ENCODE data around the gene CLN5. TPM values are rescaled to one million over a fixed set of nuclear protein-coding genes. Genes with fewer than 3 reads are reported as not detected.

The CLN5 gene
- total and polyA plus RNA-seq, 10 of the 15 experiments (the other 5 are each of a cell fraction or from before 2014, with no cell fraction given): 11.2 to 22.2 (median 13.1) TPM

DNA sequence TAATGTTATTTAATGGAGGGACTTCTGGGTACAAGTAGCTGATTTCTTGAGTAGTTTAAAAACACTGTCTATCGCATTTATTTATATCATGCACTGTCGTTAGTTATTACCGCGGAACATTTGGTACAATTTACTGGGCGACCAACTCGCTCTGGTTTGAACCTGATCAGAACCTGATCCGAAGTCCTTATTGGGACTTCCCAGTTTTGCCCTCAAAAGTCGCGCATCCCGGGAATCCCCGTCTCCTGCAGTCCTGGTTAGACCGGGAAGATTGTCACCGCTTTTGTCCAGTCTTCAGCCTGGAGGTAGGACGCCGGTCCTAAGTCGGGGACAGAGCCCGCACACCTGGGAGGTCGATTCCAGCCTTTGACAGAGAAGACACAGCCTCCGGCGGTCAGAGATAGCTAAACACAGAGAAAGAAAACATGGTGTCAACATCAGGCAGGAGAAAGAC lies 694 bp downstream of the CLN5 start (continued):
- TF ChIP-seq, protein P1, sequence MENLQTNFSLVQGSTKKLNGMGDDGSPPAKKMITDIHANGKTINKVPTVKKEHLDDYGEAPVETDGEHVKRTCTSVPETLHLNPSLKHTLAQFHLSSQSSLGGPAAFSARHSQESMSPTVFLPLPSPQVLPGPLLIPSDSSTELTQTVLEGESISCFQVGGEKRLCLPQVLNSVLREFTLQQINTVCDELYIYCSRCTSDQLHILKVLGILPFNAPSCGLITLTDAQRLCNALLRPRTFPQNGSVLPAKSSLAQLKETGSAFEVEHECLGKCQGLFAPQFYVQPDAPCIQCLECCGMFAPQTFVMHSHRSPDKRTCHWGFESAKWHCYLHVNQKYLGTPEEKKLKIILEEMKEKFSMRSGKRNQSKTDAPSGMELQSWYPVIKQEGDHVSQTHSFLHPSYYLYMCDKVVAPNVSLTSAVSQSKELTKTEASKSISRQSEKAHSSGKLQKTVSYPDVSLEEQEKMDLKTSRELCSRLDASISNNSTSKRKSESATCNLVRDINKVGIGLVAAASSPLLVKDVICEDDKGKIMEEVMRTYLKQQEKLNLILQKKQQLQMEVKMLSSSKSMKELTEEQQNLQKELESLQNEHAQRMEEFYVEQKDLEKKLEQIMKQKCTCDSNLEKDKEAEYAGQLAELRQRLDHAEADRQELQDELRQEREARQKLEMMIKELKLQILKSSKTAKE (IDR thresholded peaks at IDR 0.05; ENCODE audit: low read depth, poor library complexity, severe bottlenecking): no peak
- TF ChIP-seq RCOR1 (conservative IDR thresholded peaks at IDR 0.05; ENCODE audit: low read depth, low read length) (no peak), CHD2 (IDR thresholded peaks at IDR 0.05; ENCODE audit: borderline replicate concordance, low read depth, low read length) (no peak), IKZF2 (IDR thresholded peaks at IDR 0.05) (0 out of 4 replicates have a peak, but pooled peaks of 1 of the 2 experiments have one; percentile 29), MXI1 (IDR thresholded peaks at IDR 0.05; ENCODE audit: low read depth, low read length) (no peak), CEBPB (IDR thresholded peaks at IDR 0.05; ENCODE audit: borderline replicate concordance in 1 of 2, low read depth in 2 of 2, low read length in 2 of 2) (no peak), RAD51 (IDR thresholded peaks at IDR 0.05) (no peak), POU2F2 (IDR thresholded peaks at IDR 0.05; ENCODE audit: borderline replicate concordance, low read depth, low read length) (no peak), RB1 (IDR thresholded peaks at IDR 0.05; ENCODE audit: borderline replicate concordance) (no peak), HDGF (IDR thresholded peaks at IDR 0.05) (no peak)
- TF ChIP-seq, protein P2, sequence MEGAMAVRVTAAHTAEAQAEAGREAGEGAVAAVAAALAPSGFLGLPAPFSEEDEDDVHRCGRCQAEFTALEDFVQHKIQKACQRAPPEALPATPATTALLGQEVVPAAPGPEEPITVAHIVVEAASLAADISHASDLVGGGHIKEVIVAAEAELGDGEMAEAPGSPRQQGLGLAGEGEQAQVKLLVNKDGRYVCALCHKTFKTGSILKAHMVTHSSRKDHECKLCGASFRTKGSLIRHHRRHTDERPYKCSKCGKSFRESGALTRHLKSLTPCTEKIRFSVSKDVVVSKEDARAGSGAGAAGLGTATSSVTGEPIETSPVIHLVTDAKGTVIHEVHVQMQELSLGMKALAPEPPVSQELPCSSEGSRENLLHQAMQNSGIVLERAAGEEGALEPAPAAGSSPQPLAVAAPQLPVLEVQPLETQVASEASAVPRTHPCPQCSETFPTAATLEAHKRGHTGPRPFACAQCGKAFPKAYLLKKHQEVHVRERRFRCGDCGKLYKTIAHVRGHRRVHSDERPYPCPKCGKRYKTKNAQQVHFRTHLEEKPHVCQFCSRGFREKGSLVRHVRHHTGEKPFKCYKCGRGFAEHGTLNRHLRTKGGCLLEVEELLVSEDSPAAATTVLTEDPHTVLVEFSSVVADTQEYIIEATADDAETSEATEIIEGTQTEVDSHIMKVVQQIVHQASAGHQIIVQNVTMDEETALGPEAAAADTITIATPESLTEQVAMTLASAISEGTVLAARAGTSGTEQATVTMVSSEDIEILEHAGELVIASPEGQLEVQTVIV (IDR thresholded peaks at IDR 0.05; ENCODE audit: borderline replicate concordance, partially characterized antibody): no peak
- TF ChIP-seq, protein P3, sequence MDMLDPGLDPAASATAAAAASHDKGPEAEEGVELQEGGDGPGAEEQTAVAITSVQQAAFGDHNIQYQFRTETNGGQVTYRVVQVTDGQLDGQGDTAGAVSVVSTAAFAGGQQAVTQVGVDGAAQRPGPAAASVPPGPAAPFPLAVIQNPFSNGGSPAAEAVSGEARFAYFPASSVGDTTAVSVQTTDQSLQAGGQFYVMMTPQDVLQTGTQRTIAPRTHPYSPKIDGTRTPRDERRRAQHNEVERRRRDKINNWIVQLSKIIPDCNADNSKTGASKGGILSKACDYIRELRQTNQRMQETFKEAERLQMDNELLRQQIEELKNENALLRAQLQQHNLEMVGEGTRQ (IDR thresholded peaks at IDR 0.05; ENCODE audit: borderline replicate concordance, low read depth, low read length): no peak
